Measurements from ENCODE around the gene FOXR2.

FOXR2 gene

GRCh38 chrX:55659931-55660330 lies 36.7 kb downstream of the FOXR2 start:
- Histone ChIP-seq H3K9me3 (ENCODE audit: severe bottlenecking) (no peaks in the 10 kb centered on the region), H3K36me3 (no peaks in the 10 kb centered on the region), H3K27me3 (ENCODE audit: insufficient read depth, low read depth, severe bottlenecking) (peaks cover 13% of the 10 kb centered on the region), H3K27ac (no peak overlapping the region), H3K4me3 (ENCODE audit: low read depth, low read length) (no peak overlapping the region)
- TF ChIP-seq, protein P1, sequence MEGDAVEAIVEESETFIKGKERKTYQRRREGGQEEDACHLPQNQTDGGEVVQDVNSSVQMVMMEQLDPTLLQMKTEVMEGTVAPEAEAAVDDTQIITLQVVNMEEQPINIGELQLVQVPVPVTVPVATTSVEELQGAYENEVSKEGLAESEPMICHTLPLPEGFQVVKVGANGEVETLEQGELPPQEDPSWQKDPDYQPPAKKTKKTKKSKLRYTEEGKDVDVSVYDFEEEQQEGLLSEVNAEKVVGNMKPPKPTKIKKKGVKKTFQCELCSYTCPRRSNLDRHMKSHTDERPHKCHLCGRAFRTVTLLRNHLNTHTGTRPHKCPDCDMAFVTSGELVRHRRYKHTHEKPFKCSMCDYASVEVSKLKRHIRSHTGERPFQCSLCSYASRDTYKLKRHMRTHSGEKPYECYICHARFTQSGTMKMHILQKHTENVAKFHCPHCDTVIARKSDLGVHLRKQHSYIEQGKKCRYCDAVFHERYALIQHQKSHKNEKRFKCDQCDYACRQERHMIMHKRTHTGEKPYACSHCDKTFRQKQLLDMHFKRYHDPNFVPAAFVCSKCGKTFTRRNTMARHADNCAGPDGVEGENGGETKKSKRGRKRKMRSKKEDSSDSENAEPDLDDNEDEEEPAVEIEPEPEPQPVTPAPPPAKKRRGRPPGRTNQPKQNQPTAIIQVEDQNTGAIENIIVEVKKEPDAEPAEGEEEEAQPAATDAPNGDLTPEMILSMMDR (IDR thresholded peaks at IDR 0.05; ENCODE audit: low read depth, low read length) = no peak
- DNase-seq = no peak

DNA sequence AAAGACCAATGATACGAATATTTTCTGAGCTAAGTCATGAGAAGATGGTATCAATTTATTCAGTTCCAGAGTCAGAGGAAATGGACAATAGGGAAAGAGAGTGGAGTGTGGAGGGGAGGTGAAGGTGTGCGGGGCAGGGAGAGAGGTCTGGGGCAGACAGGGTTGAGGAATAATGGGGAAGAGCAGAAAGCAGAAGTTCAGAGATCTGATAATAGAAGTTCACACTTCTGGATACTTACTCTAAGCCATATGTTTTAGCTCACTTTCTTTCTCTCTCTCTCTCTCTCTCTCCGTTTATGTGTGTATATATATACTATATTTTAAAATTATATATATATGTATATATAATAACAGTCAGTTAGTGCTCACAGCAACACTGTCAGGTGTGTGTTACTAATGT lies 40.4 kb downstream of the FOXR2 start:
- Histone ChIP-seq H3K9me3 (ENCODE audit: severe bottlenecking) (no peaks in the 10 kb centered on the region), H3K27me3 (ENCODE audit: insufficient read depth, low read depth, severe bottlenecking) (no peaks in the 10 kb centered on the region), H3K4me3 (ENCODE audit: low read depth, low read length) (no peak overlapping the region), H3K36me3 (no peaks in the 10 kb centered on the region), H3K27ac (no peak overlapping the region)
- TF ChIP-seq, protein P1 (IDR thresholded peaks at IDR 0.05; ENCODE audit: low read depth, low read length) = no peak
- DNase-seq = no peak

DNA sequence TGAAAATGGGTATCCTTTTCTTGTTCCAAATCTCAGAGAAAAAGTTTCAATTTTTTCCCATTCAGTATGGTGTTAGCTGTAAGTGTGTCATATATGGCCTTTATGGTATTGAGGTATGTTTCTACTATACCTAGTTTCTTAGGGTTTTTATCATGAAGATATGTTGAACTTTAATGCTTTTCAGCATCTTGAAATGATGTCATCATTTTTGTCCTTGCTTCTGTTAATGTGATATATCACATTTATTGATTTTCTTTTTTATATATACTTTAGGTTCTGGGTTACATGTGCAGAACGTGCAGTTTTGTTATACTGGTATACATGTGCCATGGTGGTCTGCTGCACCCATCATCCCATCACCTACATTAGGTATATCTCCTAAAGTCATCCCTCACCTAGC lies 44.9 kb downstream of the FOXR2 start:
- no peak for DNase-seq

More for the DNA sequence above, 44.9 kb downstream of the FOXR2 start:
- Histone ChIP-seq H3K27me3 (ENCODE audit: insufficient read depth, low read depth, severe bottlenecking) (peaks cover 5% of the 10 kb centered on the region), H3K4me3 (ENCODE audit: low read depth, low read length) (no peak overlapping the region), H3K36me3 (no peaks in the 10 kb centered on the region), H3K9me3 (ENCODE audit: severe bottlenecking) (no peaks in the 10 kb centered on the region), H3K27ac (no peak overlapping the region)
- TF ChIP-seq, protein P1 (IDR thresholded peaks at IDR 0.05; ENCODE audit: low read depth, low read length) = no peak

Measured in WERI-Rb-1 (cell line).